NK-92 (cell line): ENCODE measurements around the gene RIMS4.

Experiments
- DNase-seq: peaks from one replicate; lab custom pipeline; 2025; ENCODE audit not compliant: unreplicated experiment; lab: John Stamatoyannopoulos, UW

RIMS4 gene

DNA sequence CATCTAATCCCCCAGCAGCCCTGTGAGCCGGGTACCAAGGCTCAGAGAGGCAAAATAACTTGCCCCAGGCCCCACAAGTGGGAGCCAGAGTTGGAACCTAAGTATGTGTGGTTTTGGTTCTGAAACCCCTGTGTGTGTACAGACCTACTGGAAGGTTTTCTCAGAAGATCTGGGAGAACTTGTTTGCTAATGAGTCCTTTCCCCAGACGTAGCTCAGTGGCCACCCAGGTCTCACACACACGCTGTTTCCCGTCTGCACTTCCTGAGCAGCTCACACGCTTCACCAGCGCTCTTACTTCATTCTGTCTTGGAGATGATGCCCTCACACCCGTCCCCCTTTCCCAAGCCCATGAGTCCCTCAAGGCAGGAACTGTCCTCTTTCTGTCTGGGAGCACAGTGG is 87.0 kb downstream of the RIMS4 start:
- DNase-seq = no peak

DNA sequence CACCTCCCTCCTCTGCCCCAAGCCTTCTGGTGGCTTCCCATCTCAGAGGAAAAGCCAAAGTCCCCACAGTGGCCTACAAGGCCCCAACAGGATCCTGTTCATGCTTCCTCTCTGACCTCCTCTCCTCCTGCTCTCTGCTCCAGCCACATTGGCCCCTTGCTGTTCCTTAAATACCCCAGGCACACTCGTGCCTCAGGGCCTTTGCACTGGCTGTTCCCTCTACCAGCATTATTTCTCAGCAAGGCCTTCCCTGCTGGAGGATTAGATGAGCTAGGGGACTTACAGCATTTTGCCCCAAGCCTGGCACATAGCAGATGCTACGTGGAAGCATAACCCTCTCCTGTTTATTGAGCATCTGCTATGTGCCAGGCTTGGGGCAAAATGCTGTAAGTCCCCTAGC is 87.4 kb downstream of the RIMS4 start:
- no peak for DNase-seq

DNA sequence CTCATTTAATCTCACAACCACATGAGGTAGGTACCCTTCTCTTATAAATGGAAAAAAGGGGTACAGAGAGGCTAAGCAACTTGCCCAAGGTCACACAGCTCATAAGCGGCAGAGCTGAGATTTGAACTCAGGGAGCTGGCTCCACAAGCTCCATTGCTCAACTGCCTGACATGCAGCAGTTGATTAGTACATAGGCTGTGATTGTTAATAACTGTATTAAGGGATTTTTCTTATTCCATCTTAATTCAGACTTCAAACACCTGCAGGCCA is 88.6 kb downstream of the RIMS4 start:
- DNase-seq = no peak

DNA sequence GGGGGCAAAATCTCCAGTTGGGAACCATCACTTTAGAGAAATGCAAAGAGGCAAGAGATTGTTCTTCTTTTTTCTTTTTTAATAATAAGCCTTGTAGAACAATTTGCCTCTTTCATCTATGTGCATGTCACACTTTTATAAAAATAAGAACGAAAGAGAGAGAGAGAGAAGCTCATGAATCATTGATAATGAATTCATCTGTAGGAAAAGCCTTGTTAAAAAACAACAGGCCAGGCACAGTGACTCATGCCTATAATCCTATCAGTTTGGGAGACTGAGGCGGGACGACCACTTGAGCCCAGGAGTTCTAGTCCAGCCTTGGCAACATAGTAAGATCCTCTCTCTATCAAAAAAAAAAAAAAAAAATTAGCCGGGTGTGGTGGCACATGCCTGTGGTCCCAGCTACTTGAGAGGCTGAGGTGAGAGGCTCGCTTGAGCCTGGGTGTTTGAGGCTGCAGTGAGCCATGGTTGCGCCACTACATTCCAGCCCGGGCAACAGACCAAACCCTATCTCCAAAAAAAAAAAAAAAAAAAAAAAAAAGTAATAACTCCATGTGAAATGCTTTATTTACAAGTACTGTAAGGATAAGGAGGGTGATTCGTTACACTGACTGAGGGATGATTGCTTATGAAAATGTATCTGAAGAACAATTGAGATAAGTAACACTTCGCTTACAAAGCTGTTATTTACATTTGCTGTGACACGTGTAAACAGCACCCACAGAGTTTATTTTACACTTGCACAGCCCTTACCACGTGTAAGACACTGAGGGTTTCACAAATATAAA is 89.2 kb downstream of the RIMS4 start:
- no peak for DNase-seq

DNA sequence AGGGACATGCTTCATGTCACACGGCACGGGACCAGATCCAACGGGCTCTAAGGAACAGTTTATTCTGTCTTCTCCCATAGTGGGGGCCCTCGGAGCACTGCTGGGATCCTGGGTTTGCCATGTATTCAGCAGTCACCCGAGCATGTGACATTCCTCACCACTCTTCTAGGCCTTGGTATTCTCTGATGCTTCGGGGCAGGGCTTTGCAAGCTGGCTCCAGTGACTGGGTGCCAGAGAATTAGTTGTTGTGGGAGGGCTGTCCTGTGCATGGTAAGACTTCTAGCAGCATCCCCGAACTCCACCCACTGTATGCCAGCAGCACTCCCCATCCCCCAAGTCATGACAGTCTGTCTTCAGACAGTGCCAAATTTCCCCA is 89.7 kb downstream of the RIMS4 start:
- no peak for DNase-seq

DNA sequence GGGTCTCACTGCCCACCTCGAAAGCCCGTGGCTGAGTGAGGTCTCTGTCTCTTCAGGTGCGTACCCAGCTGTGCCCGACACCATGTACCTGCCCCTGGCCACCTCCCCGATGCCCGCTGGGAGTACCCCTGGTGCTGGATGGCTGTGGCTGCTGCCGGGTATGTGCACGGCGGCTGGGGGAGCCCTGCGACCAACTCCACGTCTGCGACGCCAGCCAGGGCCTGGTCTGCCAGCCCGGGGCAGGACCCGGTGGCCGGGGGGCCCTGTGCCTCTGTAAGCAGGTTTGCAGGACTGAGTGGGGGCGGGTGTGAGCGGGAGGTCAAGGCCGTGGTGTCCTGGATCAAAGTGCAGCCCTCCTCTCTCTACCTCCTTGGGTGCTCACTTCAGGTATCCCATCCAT is 90.5 kb downstream of the RIMS4 start:
- DNase-seq = no peak

DNA sequence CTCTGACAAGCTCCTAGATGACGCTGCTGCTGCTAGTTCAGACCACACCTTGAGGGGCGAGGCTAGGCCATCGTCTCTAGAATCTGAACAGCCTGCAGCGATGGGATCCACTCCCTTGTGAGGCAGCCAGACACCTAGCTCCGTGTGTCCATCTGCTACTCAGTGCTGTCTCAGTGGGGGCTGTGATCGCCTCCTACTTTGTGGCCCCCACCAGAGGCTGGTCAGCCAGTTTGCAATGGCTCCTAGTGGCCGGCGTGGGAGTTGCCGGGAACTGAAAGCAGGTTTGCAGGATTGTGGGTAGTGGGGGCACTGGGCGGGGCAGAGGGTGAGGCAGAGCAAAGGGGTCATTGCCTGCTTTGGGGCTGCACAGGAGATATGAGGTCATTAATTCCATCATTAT is 92.4 kb downstream of the RIMS4 start:
- DNase-seq = no peak

DNA sequence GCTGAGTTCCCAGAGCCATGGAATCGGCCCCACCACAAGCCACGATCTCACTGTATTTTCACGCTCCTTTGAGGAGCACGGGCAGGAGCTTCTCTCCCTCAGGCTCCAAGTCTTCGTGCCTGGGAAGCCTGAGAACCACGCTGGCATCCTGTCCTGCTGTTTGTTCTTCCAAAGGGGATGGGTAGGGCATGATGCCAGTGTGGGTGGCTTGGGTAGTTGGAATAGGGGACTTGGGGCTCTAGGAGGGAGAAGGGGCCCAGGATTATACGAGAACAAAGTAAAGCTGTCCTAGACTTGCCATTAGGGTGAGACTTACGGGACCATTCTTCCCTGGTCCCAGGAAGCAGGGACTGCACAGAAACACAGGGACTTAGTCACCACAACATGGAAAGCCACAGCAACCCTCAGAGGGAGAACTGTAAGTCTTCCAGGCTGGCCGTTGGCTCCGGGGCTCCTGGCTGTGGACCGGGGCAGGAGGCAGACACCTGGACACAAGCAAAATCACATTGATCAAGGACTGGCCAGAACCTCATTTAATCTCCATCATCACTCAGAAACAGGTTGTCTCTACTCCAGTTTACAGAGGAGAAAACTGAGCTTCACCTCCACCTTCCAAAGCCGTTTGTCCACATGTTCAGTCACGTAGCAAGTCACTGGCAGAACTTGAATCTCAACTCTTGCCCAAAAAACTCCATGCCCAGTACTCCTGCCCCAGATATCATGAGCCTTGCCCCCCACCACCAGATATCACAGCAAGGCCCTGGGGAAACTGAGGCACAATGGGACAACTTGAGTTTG is 93.8 kb downstream of the RIMS4 start:
- DNase-seq = no peak

DNA sequence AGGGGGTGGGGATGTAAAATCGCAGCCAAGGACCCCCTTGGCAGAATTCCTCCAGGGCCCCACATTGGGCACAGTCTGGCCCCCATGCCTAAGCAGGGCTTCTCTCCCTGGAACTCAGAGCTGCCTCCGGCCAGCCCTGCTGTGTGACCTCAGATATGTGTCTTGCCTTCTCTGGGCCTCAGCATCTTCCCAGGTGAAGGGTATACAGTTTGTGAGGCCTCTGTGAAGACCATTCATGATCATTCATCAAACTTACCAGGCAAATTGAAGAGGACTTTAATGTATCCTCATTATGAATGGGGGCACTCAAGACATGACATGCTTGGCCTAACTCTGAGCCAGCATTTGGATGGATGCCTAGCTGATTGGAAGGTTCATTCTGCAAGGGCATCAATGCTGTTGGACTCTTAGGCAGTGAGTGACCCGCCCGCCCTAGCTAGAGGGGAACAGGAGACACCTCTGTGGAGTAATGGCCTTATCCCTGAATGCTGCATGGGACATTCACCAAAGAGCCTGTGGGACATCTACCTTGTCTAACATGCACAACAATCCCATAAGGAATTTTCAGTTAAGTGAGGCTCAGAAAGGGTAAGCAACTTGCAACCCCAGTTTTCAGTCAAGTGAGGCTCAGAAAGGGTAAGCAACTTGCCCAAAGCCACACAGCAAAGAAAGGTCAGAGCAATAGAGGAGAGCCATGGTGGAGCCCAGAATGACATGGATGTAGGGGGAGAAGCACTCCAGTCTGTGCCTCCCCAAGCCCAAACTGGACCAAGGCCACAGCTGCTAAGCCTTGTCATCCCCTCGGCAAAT is 94.6 kb downstream of the RIMS4 start:
- DNase-seq = no peak

DNA sequence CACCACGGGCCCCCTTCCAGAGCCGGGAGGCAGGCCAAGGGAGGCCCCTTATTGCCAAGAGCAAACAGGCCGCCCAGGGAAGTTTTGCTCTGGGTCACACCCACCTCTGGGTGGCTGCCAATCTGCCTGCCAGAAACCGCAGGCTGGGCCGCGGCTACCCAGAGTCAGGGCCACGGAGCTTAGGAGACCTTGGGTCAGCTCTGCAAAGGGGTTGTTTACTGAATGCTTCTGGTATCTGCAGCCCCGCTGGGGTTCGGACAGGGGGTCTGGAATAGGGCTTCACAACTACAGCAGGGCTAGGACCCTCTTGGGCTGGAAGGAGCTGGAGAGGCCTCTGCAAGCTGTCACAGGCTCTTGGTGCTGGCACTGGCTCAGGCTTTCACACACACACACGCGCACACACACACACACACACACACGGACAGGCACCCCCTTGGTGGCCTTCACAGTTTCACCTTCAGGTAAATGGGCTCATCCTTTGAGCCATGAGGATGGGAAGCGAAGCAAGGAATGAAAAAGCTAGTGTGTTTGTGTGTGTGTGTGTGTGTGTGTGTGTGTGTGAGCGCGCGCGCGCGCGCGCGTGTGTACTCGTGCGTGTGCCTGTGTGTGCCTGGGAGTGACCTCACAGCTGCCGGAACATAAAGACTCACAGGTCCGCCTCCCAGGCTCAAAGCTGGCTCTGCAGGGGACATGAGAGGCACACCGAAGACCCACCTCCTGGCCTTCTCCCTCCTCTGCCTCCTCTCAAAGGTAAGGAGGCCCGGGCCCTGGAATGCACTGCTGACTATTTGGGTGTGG is 95.4 kb downstream of the RIMS4 start, which contains the start of gene CCN5:
TSS of gene CCN5 (plus strand) at position 669 of the 798 bp plus-strand sequence. CDS start at position 691, 22 bp downstream.
- no peak for DNase-seq

DNA sequence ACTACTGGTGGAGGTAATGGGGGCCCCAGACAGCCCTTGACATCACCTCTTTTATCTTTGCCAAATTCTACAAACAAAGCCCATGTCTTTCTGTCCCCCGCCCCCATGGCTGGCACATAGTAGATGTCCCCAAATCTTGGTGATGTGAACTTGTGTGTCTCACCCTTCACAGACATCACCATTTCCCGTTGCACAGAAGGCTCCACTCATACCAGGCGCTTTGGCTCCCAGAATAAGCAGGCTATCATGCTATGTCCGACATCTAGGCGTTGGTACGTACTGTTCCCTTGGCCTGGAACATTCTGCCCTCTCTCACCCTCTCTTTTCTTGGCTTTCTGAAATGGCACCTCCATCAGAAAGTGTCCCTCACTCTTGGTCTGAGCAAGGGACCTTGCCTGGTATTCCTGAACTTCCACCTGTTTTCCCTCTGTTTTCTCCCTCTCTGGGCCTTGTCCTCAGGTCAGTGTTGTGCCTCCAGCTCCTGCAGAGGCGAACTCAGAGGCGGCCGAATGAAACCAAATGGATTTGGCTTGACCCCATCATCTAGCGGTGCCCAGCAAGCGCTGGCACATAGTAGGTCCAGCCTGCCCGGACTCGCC is 96.1 kb downstream of the RIMS4 start:
- no peak for DNase-seq

DNA sequence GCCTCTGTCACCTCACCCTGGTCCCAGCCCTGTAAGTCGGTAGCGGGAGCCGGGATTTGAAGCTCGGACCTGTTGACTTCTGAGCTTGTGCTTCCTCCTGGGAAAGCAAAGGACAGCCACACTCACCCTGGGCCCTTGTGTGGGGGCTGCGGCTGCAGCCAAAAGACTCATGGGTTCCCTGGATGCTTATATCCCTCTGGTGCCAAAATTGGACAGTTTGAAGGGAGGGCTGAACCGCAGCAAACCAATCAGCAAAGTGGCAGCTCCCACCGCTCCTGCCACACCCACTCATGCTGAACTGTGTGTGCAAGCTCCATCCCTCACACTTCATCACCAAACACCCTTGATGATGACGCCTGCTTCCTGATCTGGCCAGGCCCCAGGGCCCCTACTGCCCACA is 99.1 kb downstream of the RIMS4 start:
- DNase-seq = no peak

DNA sequence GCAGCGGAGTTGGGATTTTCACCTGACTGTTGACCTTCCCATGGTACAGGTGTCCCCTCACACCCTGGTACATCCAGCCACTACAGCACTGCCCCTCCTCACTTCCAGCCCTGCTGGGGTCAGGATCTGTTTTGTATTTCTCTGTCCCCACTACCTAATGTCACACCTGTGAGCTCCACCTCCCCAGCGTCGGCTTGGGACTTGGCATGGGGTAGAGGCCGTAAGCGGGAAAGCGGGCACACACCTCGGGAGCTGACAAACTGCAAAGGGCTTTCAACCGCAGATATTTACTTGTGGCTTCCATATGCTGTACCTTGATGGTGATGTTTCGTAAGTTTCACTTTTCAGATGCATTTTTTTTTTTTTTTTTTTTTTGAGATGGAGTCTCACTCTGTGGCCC is 100.5 kb downstream of the RIMS4 start:
- no peak for DNase-seq

DNA sequence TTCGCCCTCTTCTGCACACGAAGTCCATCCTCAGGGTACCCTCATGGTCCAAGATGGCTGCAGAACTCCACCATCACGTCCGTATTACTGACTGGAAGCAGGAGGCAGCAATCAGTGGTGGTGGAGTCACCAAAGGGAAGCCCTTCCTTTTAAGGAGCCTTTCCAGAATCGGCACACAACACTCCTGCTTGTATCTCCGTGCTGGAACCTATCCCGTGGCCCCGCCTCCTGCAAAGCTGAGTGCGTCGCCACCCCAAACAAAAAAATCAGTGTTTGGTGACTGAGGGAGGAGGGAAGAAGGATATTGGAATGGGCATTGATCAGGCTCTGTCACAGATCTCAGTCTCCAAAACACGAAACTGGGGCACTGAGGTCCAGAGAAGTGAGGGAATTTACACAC is 101.0 kb downstream of the RIMS4 start:
- DNase-seq = no peak

DNA sequence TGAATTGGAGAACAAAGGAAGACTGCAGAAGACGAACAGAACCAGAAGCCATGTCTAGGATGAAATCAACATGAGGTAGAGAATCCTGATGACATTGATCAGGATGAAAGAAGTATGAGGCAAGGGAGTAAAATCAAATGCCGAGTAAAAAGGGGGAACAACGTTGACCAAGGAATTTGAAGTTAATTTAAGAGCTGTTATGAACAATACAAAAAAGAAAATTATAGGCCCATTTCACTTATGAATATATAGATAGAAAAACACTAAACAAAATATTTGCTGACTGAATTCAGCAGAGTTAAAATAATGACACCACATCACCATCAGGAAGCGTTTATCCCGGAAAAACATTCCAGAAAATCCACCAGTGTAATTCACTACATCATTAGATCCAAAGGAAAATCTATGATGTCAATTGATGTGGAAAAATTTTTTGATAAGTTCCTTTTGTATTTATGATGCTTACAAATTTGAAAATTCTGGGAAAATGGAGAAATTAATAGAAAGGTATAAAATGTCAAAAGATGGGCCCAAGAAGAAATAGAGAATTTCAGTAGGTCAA is 103.2 kb downstream of the RIMS4 start:
- DNase-seq = no peak

DNA sequence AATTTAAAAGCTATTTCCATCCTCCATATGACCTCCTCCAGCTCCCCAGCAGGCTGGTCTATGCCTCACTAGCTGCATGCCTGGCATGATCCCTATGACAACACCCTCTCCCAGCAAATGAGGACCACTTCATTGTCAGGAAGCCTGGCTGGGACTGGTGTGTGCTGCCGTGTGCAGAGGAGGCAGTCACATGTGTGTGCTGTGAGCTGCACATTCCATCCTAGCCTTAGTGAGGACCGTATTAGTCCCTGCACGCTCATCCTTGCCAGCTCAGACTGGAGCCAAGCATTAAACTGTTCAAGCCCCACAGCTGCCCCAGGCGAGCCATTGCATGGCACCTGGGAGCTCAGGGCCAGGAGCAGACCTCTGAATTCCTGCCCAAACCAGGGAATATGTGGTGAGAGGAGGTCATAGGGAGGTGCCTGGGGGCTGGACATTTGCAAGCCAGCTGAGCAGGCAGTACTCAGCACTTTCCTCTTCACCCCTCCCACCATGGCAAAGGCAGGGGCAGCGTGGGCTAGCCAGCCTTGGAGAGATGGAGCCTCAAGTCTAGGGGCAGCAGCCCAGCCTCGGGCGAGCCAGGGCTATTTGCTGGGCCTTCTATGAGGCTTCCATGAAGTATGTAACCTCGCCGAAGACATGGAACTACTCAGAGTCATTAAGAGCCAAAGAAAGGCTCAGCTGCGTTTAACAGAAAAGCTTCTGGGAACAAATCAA is 103.9 kb downstream of the RIMS4 start:
- no peak for DNase-seq

DNA sequence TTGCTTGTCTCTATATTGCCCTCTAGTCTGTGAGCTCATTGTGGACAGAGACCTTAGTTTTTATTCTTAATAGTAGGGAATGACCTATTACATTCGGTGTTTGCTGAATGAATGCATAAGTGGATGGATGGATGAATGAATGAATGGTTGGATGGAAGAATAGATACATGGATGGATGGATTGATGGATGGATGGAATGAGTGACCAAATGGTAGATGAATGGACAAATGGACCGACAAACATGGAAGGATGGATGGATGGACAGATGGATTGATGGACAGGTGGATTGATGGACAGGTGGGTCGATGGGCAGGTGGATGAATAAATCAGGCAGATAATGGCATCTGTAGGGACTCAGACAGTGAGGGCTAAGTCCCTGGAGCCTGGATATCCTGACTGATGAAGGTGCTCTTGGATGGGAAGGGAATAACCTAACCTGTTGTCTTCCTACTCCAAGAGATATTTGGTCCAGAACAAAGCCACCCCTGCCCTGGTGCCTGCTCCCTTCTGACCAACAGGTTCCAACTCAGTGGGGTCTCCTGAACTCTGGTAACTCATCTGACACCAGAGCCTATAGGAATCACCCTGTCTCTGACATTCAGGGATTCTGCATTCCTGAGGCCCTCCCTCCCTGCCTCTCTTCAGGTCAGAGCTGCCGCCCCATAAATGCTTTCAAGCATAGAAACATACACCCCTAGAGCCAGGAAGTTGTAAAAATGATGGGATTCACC is 104.8 kb downstream of the RIMS4 start:
- no peak for DNase-seq

DNA sequence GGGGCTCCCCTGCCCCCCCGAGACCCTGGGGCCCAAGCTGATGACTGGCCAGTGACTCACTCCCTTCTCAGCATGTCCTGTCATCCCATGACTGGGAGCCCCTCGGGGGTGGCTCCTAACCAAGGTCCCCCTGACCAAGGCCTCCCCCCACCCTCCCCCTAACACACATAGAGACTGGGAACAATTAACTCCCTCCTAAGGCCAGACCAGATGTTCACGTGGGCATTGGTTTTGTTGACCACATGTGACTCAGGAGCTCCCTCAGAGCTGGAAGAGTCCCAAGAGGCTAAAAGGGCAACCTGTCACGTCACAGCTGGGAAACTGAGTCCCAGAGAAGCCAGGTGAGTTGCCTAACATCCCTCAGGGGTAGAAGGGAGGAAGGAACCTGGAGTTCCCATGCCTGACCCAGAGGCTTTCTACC is 105.8 kb downstream of the RIMS4 start:
- DNase-seq = no peak

DNA sequence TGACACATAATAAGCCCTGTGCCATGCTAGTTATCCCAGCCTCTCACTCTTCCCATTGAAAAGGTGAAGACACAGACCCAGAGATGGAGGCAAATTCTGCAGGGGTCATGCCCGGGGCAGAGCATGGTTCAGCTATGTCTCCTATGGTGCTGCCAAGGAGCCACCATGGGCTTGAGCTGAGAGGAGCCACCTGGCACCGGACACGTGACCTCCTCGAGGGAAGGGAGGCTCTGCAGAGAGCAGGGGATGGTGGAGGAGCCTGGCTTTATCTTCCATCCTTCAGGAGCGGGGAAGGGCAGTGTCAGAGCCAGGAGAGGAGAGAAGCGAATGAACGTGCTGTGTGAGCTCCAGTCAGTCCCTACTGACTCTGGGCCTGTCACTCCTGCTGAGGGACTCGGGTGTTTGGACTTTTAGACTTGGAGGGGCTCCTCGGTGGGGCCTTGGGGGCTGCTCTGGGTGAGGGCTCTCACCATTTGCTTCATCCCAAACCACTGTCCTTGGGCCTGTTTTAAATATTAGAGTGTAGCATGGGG is 106.3 kb downstream of the RIMS4 start:
- DNase-seq = no peak
